ENCODE results near the gene CLECL1. TPM values are rescaled to one million over a fixed set of nuclear protein-coding genes. Genes with fewer than 3 reads are reported as not detected.
"Not testable (repeated sequence)": the region's sequence is repeated elsewhere in the genome, so short reads cannot be mapped to it uniquely, and the experiment has no call there.

CLECL1 gene
- total and polyA plus RNA-seq, 2 of the 13 experiments (the other 11 are each of a cell fraction or from before 2014, with no cell fraction given), result not detected

DNA sequence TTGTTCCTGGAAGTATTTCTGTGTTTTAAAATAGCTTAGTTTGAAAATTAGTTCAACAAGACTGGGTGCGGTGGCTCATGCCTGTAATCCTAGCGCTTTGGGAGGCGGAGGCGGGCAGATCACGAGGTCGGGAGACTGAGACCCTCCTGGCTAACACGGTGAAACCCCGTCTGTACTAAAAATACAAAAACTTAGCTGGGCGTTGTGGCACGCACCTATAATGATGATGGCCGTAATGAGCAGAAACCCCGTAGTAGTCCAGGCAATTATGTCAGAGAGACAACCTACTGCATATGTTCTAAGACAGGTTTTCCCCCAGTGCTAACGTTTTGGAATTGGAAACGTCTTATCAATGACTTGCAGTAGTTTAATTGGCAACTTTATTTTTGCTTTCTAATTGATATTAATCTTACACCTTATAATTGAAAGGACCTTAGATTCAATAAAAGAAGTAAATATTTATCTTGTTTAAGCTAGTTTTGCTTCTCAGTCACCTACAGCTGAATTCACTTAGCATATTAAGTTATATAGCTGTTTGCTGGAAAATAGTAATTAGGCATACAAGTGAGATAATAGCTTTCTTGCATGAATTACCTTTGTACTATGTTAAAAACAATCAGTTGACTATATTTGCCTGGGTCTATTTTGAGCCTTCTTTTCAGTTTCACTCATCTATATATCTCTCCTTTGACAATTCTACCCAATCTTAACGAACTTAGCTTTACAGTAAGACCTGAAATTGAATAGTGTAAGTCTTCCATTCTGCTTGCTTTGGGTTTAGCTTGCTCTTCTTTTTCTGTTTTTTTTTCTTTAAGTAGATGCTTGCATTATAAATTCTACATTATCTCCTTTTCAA, 15.6 kb downstream of the CLECL1 start:
- H3K4me2 ChIP-seq (ENCODE audit: low read depth, low read length), result no peak overlapping the region
- ChIA-PET CTCF (ENCODE audit: low intra/inter-chr PET ratio, low total read pairs) (no interaction called here), POLR2A (no interaction called here)
- H3K36me3 ChIP-seq (replicated peaks in 1 of 2; ENCODE audit: control insufficient read depth in 1 of 2, insufficient read depth in 2 of 2, low read length in 2 of 2), result no peaks in the 10 kb centered on the region
- H3K9ac ChIP-seq (ENCODE audit: insufficient read depth, low read depth, low read length), result no peak overlapping the region
- intact Hi-C loops (cut with micrococcal nuclease; ENCODE audit: unreplicated experiment), result no loop called here
- ATAC-seq (no peak), FAIRE-seq (no peak), DNase-seq (ENCODE audit: low spot score) (no peak)
- H3K4me1 ChIP-seq (ENCODE audit: insufficient read depth, low read length), result peaks cover 23% of the 10 kb centered on the region
- no peaks in the 10 kb centered on the region for H3K79me2 ChIP-seq (ENCODE audit: insufficient read depth, low read length)
- in situ Hi-C loops (cut with HindIII; ENCODE audit: extremely low pct_ligation_motif_present, low pct_unique_long_range_greater_than_20kb), result no loop called here
- peaks cover 0 to 9% of the 10 kb centered on the region in 2 experiments; a peak in 2 of 5 replicates for H3K27me3 ChIP-seq (ENCODE audit: control insufficient read depth in 1 of 2, insufficient read depth in 2 of 2, low read length in 2 of 2)
- H4K20me1 ChIP-seq (ENCODE audit: insufficient read depth, low read length), result no peaks in the 10 kb centered on the region
- BruUV-seq (replicated peaks), result no TSS peak
- H2AFZ ChIP-seq (ENCODE audit: low read length), result no peak overlapping the region
- 55% methylated on average over 15 of the region's 15 CpGs for WGBS (ENCODE audit: low lambda C conversion rate)
- no peaks in the 10 kb centered on the region for H3K9me3 ChIP-seq (ENCODE audit: low read length)
- TF ChIP-seq, protein P1, sequence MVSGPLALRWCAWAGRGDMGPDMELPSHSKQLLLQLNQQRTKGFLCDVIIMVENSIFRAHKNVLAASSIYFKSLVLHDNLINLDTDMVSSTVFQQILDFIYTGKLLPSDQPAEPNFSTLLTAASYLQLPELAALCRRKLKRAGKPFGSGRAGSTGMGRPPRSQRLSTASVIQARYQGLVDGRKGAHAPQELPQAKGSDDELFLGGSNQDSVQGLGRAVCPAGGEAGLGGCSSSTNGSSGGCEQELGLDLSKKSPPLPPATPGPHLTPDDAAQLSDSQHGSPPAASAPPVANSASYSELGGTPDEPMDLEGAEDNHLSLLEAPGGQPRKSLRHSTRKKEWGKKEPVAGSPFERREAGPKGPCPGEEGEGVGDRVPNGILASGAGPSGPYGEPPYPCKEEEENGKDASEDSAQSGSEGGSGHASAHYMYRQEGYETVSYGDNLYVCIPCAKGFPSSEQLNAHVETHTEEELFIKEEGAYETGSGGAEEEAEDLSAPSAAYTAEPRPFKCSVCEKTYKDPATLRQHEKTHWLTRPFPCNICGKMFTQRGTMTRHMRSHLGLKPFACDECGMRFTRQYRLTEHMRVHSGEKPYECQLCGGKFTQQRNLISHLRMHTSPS (CRISPR knock-in tag; IDR thresholded peaks at IDR 0.05; ENCODE audit: low read depth), result no peak
- TF ChIP-seq PHF20 (CRISPR knock-in tag; IDR thresholded peaks at IDR 0.05), result no peak
- TF ChIP-seq SIN3A (IDR thresholded peaks at IDR 0.05; ENCODE audit: borderline replicate concordance, low read depth, low read length), result no peak
- TF ChIP-seq GABPB1 (CRISPR knock-in tag; IDR thresholded peaks at IDR 0.05), result no peak
- no peak for TF ChIP-seq FLYWCH1 (CRISPR knock-in tag; IDR thresholded peaks at IDR 0.05)
- TF ChIP-seq NCOA5 (CRISPR knock-in tag; IDR thresholded peaks at IDR 0.05), result no peak
- TF ChIP-seq FOXK2 (IDR thresholded peaks at IDR 0.05), result no peak
- TF ChIP-seq, protein P2, sequence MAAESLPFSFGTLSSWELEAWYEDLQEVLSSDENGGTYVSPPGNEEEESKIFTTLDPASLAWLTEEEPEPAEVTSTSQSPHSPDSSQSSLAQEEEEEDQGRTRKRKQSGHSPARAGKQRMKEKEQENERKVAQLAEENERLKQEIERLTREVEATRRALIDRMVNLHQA (CRISPR knock-in tag; IDR thresholded peaks at IDR 0.05), result no peak
- TF ChIP-seq ZFP36L2 (CRISPR knock-in tag; IDR thresholded peaks at IDR 0.05), result no peak
- no peak for TF ChIP-seq BHLHE40 (IDR thresholded peaks at IDR 0.05; ENCODE audit: low read length)
- TF ChIP-seq BRD4 (CRISPR knock-in tag; IDR thresholded peaks at IDR 0.05), result no peak
- H3K4me3 ChIP-seq (replicated peaks in 1 of 3; ENCODE audit: insufficient read depth in 1 of 3, low read depth in 2 of 3, low read length in 3 of 3), result no peak overlapping the region
- H3K27ac ChIP-seq (ENCODE audit: extremely low read length, insufficient read depth, low read length), result no peak overlapping the region

DNA sequence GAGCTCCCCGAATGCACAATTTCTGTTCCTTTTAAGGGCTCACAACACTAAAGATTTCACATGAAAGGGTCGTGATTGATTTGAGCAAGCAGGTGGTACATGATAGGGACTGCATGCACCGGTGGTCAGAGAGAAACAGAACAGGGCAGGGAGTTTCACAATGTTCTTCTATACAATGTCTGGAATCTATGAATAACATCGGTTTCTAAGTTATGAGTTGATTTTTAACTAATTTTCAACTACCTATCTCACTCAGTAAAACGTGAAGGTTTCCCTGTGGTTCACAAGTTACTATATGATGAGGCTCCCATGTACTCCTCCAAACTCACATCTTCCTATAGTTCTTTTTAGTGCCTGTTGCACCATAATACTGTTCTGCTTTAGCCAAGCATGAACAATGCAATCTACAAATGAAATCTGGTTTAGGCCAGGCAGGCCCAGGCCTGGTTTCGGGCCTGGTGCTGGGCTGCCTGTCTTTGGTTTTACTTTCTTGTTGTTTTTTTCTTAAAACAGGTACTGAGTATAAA, 19.8 kb downstream of the CLECL1 start:
- FAIRE-seq; H3K9me3 ChIP-seq (ENCODE audit: low read length); H3K4me1 ChIP-seq (ENCODE audit: insufficient read depth, low read length); H2AFZ ChIP-seq (ENCODE audit: low read length); ATAC-seq; CTCF ChIA-PET (ENCODE audit: low intra/inter-chr PET ratio, low total read pairs); H3K9ac ChIP-seq (ENCODE audit: insufficient read depth, low read depth, low read length); POLR2A ChIA-PET; H3K36me3 ChIP-seq (replicated peaks in 1 of 2; ENCODE audit: control insufficient read depth in 1 of 2, insufficient read depth in 2 of 2, low read length in 2 of 2); intact Hi-C loops (cut with micrococcal nuclease; ENCODE audit: unreplicated experiment); BruUV-seq (replicated peaks); H4K20me1 ChIP-seq (ENCODE audit: insufficient read depth, low read length); H3K79me2 ChIP-seq (ENCODE audit: insufficient read depth, low read length); H3K4me2 ChIP-seq (ENCODE audit: low read depth, low read length); H3K4me3 ChIP-seq (replicated peaks in 1 of 3; ENCODE audit: insufficient read depth in 1 of 3, low read depth in 2 of 3, low read length in 3 of 3); DNase-seq (ENCODE audit: low spot score); in situ Hi-C loops (cut with HindIII; ENCODE audit: extremely low pct_ligation_motif_present, low pct_unique_long_range_greater_than_20kb); H3K27ac ChIP-seq (ENCODE audit: extremely low read length, insufficient read depth, low read length): not testable (repeated sequence)
- 23% methylated on average over 6 of the region's 6 CpGs for WGBS (ENCODE audit: low lambda C conversion rate)
- H3K27me3 ChIP-seq (ENCODE audit: control insufficient read depth in 1 of 2, insufficient read depth in 2 of 2, low read length in 2 of 2), result peaks cover 2 to 18% of the 10 kb centered on the region in 2 experiments; a peak in 4 of 5 replicates

Measured in HepG2 (cell line).